Peyer's patch (tissue), 4 donors: ENCODE measurements around the gene DRG2. TPM values are rescaled to one million over a fixed set of nuclear protein-coding genes. Genes with fewer than 3 reads are reported as not detected.

ENCODE experiments used
- DNase-seq, 3 donors: peaks; one replicate each; pipeline ENCODE4 v3.0.0-alpha.2; 2017 to 2019
- H3K27ac ChIP-seq, 4 donors: fragments of 200-600 bp; sonication (generic); one replicate each; pipeline ENCODE4 v1.5.1; 2016 to 2019
- H3K27me3 ChIP-seq, 2 donors: fragments of 200-600 bp; sonication (generic); one replicate each; pipeline ENCODE4 v1.5.1; 2019
- H3K36me3 ChIP-seq, 3 donors: fragments of 200-600 bp; sonication (generic); one replicate each; pipeline ENCODE4 v1.5.1; 2016 to 2019
- H3K4me1 ChIP-seq, 4 donors: fragments of 200-600 bp; sonication (generic); one replicate each; pipeline ENCODE4 v1.5.1; 2016 to 2019
- H3K4me3 ChIP-seq, 4 donors: fragments of 200-600 bp; sonication (generic); 1 replicate in 3 of 4; 2 replicates in 1 of 4; pipeline ENCODE4 v1.5.1; 2016 to 2019; ENCODE audit warnings: mild to moderate bottlenecking in 1 of 4
- H3K9me3 ChIP-seq, 4 donors: fragments of 200-600 bp; sonication (generic); one replicate each; pipeline ENCODE4 v1.5.1; 2016 to 2019; ENCODE audit warnings: mild to moderate bottlenecking in 1 of 4
- CTCF ChIP-seq, 6 experiments: fragments of 450-650 bp in 4 of 6; fragments of 200-600 bp in 2 of 6; sonication (generic) in 1 of 6; IDR thresholded peaks; one replicate each; pipeline ENCODE4 v1.5.1; 2017 to 2019; ENCODE audit warnings: antibody characterized with exemption in 6 of 6, mild to moderate bottlenecking in 3 of 6, moderate library complexity in 1 of 6
- POLR2A ChIP-seq, 2 donors: fragments of 450-650 bp; IDR thresholded peaks; one replicate each; pipeline ENCODE4 v1.5.1; 2017; ENCODE audit warnings: antibody characterized with exemption in 2 of 2, mild to moderate bottlenecking in 2 of 2, moderate library complexity in 2 of 2
- total RNA-seq, 4 donors: library from RNA; depleted of rRNA; stranded (reverse); fragments of >200 nt; gene quantifications; one replicate each; pipeline ENCODE4 v1.1.0, GENCODE V29; 2016

The DRG2 gene
- 10 to 100 TPM; 24.0 to 65.2 (median 48.5) TPM for total RNA-seq

DNA sequence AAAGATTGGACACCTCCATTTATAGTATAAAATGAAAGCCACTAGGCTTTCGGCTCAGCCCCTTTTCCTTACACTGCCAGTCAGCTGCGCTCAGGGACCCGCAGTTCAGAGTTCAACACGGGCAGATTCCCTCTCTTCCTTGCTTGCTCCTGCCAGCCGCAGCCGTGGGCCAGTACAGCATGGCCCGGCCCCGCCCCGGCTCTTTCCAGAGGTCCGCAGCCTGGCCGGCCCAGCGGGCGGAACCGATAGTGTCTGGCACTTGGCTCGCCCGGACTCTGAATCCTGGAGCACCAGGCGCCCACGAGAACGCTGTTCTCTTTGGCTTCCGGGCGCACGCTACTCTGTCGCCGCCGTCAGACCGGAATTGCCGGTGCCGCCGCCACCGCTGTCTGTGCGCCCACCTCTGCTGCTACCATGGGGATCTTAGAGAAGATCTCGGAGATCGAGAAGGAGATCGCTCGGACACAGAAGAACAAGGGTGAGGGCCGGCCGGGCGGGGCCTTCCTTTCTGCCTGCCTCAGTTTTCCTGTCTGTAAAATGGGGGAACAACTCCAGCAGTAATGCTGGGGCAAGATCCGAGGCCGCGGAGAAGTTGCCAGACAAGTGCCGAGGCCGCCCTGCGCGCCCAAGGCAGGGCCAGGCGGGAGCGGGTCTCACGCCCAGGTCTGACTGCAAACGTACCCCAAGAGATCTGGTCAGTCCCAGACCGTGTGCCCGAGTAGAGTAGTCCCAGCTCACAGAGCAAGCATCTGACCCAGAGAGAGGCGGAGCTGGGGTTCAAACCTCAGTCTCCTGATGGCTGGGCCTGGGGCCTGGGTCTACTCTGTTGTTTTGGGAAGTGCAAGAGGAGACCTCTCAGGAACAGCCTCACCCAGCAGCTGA lies at the start of gene DRG2:
Gene DRG2, plus strand, starts transcription at position 339 of the 882 bp plus-strand sequence. Its CDS starts 76 bp downstream, at position 415.
- no peaks in the 10 kb centered on the region for H3K9me3 ChIP-seq
- H3K4me1 ChIP-seq, result peaks cover 0 to 12% (median 2%) of the 10 kb centered on the region in 4 donors
- no peaks in the 10 kb centered on the region for H3K27me3 ChIP-seq
- peak; percentile 55 to 56 for TF ChIP-seq POLR2A (IDR thresholded peaks at IDR 0.05)
- TF ChIP-seq CTCF (IDR thresholded peaks at IDR 0.05), result peak in 3 of 6 experiments; percentile 16 to 29 (median 18)
- peak; percentile 84 to 94 (median 94) for DNase-seq
- peak within 1 kb of the TSS; percentile 72 to 84 (median 79) for H3K27ac ChIP-seq
- peak within 1 kb of the TSS; percentile 68 to 96 (median 82) for H3K4me3 ChIP-seq
- peaks cover 0 to 10% (median 0%) of the 10 kb centered on the region in 3 donors for H3K36me3 ChIP-seq

- Histone ChIP-seq H3K27me3 (no peaks in the 10 kb centered on the region), H3K36me3 (no peaks in the 10 kb centered on the region), H3K27ac (peak overlapping the region; percentile 62 to 88 (median 80)), H3K9me3 (no peaks in the 10 kb centered on the region), H3K4me3 (peak overlapping the region; percentile 87 to 97 (median 93)), H3K4me1 (peaks cover 0 to 35% (median 14%) of the 10 kb centered on the region in 4 donors)
- no peak for DNase-seq
- TF ChIP-seq POLR2A (IDR thresholded peaks at IDR 0.05), result no peak
- TF ChIP-seq CTCF (IDR thresholded peaks at IDR 0.05), result no peak
Observed at GRCh38 chr17:18038149-18038850, 49.4 kb upstream of the DRG2 start.

GRCh38 chr17:18038861-18039534 lies 48.8 kb upstream of the DRG2 start, which contains the start of the genes ATPAF2 and GID4:
TSS of gene ATPAF2 (minus strand) at chr17:18039168. CDS start at chr17:18039013, 155 bp downstream.
TSS of gene GID4 (plus strand) at chr17:18039408. CDS start at chr17:18039465, 57 bp downstream.
- Histone ChIP-seq H3K4me3 (peak within 1 kb of the TSS; percentile 87 to 97 (median 93)), H3K36me3 (no peaks in the 10 kb centered on the region), H3K27ac (peak within 1 kb of the TSS; percentile 81 to 88 (median 84)), H3K9me3 (no peaks in the 10 kb centered on the region), H3K27me3 (no peaks in the 10 kb centered on the region), H3K4me1 (peaks cover 0 to 35% (median 14%) of the 10 kb centered on the region in 4 donors)
- peak in 1 of 2 donors; percentile 47 for TF ChIP-seq POLR2A (IDR thresholded peaks at IDR 0.05)
- peak in 3 of 6 experiments; percentile 14 to 20 (median 14) for TF ChIP-seq CTCF (IDR thresholded peaks at IDR 0.05)
- DNase-seq, result peak; percentile 100

DNA sequence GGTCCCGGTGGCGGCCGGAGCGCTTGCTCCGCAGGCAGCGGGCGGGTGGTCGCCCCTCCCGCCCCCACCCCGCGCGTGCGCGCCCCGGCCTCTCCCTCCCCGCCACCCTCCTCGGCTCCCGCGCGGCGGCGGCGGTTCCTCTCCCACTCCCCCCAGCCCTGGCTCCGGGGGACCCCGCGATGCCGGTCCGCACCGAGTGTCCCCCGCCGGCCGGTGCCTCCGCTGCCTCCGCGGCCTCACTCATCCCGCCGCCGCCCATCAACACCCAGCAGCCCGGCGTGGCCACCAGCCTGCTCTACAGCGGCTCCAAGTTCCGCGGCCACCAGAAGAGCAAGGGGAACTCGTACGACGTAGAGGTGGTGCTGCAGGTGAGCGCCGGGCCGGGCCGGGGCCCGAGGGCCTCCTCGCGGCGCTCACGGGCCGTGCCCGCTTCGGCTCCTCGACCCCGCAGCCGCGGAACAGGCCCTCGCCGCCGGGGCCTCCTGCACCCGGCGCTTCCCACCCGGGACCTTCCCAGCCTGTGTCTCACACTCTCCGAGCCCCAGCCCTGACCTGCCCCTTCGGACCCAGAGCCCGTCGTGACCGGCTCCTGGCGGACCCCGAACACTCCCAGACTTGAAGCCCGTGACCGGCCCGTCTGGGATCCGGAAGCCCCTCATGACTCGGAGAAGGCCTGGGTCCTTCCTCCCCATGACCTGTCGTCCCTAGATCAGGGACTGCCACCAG lies 48.0 kb upstream of the DRG2 start:
- Histone ChIP-seq H3K9me3 (no peaks in the 10 kb centered on the region), H3K36me3 (no peaks in the 10 kb centered on the region), H3K4me3 (peak overlapping the region; percentile 87 to 97 (median 93)), H3K27me3 (no peaks in the 10 kb centered on the region), H3K27ac (peak overlapping the region; percentile 81 to 88 (median 84)), H3K4me1 (peaks cover 0 to 35% (median 14%) of the 10 kb centered on the region in 4 donors)
- DNase-seq, result peak in 2 of 3 donors; percentile 18 to 67
- no peak for TF ChIP-seq CTCF (IDR thresholded peaks at IDR 0.05)
- TF ChIP-seq POLR2A (IDR thresholded peaks at IDR 0.05), result no peak
